GM23338 (cell line): ENCODE results near the gene CYP11A1. TPM values are rescaled to one million over a fixed set of nuclear protein-coding genes. Genes with fewer than 3 reads are reported as not detected.

ENCODE experiments used
- ATAC-seq: fragments of 200-7000 bp; cut with Tn5 transposase; 3 replicates; pipeline ENCODE4 v1.9.1; 2020
- DNase-seq: peaks from one replicate; pipeline ENCODE4 v3.0.0-alpha.2; 2015; ENCODE audit warnings: low spot score
- H2AFZ ChIP-seq: fragments of 200-600 bp; sonication (generic); 2 replicates; pipeline ENCODE4 v1.8.0; 2016; ENCODE audit warnings: antibody characterized with exemption, mild to moderate bottlenecking, moderate library complexity
- H3F3A ChIP-seq: fragments of 200-600 bp; sonication (generic); replicated peaks from 2 replicates; pipeline ENCODE4 v1.8.0; 2017; ENCODE audit warnings: antibody characterized with exemption, mixed run types, low read depth
- H3K27ac ChIP-seq: fragments of 200-600 bp; sonication (generic); 2 replicates; pipeline ENCODE4 v1.6.1; 2016; ENCODE audit warnings: low read depth
- H3K27me3 ChIP-seq: fragments of 200-600 bp; sonication (generic); 2 replicates; pipeline ENCODE4 v1.8.0; 2016; ENCODE audit warnings: mild to moderate bottlenecking, mixed run types, moderate library complexity; ENCODE audit not compliant: insufficient read depth
- H3K36me3 ChIP-seq: fragments of 200-600 bp; sonication (generic); 2 replicates; pipeline ENCODE4 v1.8.0; 2016; ENCODE audit warnings: mild to moderate bottlenecking; ENCODE audit not compliant: insufficient read depth
- H3K4me1 ChIP-seq: fragments of 200-600 bp; sonication (generic); 2 replicates; pipeline ENCODE4 v1.8.0; 2016; ENCODE audit warnings: mild to moderate bottlenecking, moderate library complexity; ENCODE audit not compliant: insufficient read depth
- H3K4me2 ChIP-seq: fragments of 200-600 bp; sonication (generic); 2 replicates; pipeline ENCODE4 v1.7.1; 2017; ENCODE audit warnings: mixed run types
- H3K4me3 ChIP-seq: fragments of 200-600 bp; sonication (generic); 2 replicates; pipeline ENCODE4 v1.6.1; 2016; ENCODE audit warnings: mixed run types
- H3K79me2 ChIP-seq: fragments of 200-600 bp; sonication (generic); replicated peaks from 2 replicates; pipeline ENCODE4 v1.8.0; 2017; ENCODE audit warnings: mild to moderate bottlenecking; ENCODE audit not compliant: insufficient read depth
- H3K9me2 ChIP-seq: fragments of 200-600 bp; sonication (generic); 2 replicates; pipeline ENCODE4 v1.8.0; 2017; ENCODE audit not compliant: insufficient read depth
- H4K20me1 ChIP-seq: fragments of 200-600 bp; sonication (generic); replicated peaks from 2 replicates; pipeline ENCODE4 v1.8.0; 2017; ENCODE audit warnings: mild to moderate bottlenecking; ENCODE audit not compliant: insufficient read depth
- H3K27ac Mint-ChIP-seq: 2 replicates; pipeline ENCODE4 v1.8.0; 2020; ENCODE audit warnings: inconsistent platforms, mild to moderate bottlenecking, moderate library complexity, mixed read lengths
- H3K27me3 Mint-ChIP-seq: 3 replicates; pipeline ENCODE4 v1.8.0; 2022; ENCODE audit warnings: low read depth, mild to moderate bottlenecking, moderate library complexity, mixed read lengths, inconsistent platforms; ENCODE audit not compliant: insufficient read depth, poor library complexity
- H3K36me3 Mint-ChIP-seq: 3 replicates; pipeline ENCODE4 v1.8.0; 2021; ENCODE audit warnings: low read depth, mild to moderate bottlenecking, inconsistent platforms, moderate library complexity, mixed read lengths
- H3K4me1 Mint-ChIP-seq: 3 replicates; pipeline ENCODE4 v1.8.0; 2020; ENCODE audit warnings: mild to moderate bottlenecking, inconsistent platforms, mixed read lengths
- H3K4me3 Mint-ChIP-seq: 3 replicates; pipeline ENCODE4 v1.8.0; 2021; ENCODE audit warnings: moderate library complexity, mild to moderate bottlenecking, inconsistent platforms, mixed read lengths
- H3K9me3 Mint-ChIP-seq: 3 replicates; pipeline ENCODE4 v1.8.0; 2020; ENCODE audit warnings: moderate library complexity, mild to moderate bottlenecking, inconsistent platforms, mixed read lengths
- CREB1 ChIP-seq: fragments of 250-450 bp; sonication (Bioruptor Pico); IDR thresholded peaks from 2 replicates; pipeline ENCODE4 v1.5.0; 2020; ENCODE audit warnings: low read depth, mild to moderate bottlenecking, moderate library complexity
- JUNB ChIP-seq: IDR thresholded peaks from one replicate; pipeline ENCODE4 v1.6.1; 2016; ENCODE audit warnings: antibody characterized with exemption; ENCODE audit not compliant: unreplicated experiment
- POLR2AphosphoS5 ChIP-seq: IDR thresholded peaks from 2 replicates; pipeline ENCODE4 v1.6.1; 2016; ENCODE audit warnings: antibody characterized with exemption, low read depth
- STAT1 ChIP-seq: IDR thresholded peaks from one replicate; pipeline ENCODE4 v1.6.1; 2016; ENCODE audit warnings: antibody characterized with exemption; ENCODE audit not compliant: unreplicated experiment
- ZNF331 ChIP-seq: fragments of 250-450 bp; sonication (Bioruptor Pico); IDR thresholded peaks from 2 replicates; pipeline ENCODE4 v1.5.0; 2020; ENCODE audit warnings: low read depth, mild to moderate bottlenecking, moderate library complexity
- polyA plus RNA-seq: library from polyadenylated mRNA; unstranded; fragments of >200 nt; fragmentation: Nextera tagmentation; extraction: Ambion mirVana; gene quantifications from 2 replicates; pipeline ENCODE4 v1.2.1, GENCODE V29; 2016
- total RNA-seq: library from RNA; depleted of rRNA; stranded (reverse); fragments of >200 nt; shearing (Covaris generic); gene quantifications from 2 replicates; pipeline ENCODE4 v1.2.3, GENCODE V29; 2014
- TF ChIP-seq, protein P1 (sequence below): IDR thresholded peaks from 2 replicates; pipeline ENCODE4 v1.6.1; 2016; ENCODE audit warnings: antibody characterized with exemption
- TF ChIP-seq, protein P2 (sequence below): IDR thresholded peaks from one replicate; pipeline ENCODE4 v1.6.1; 2018; ENCODE audit warnings: antibody characterized with exemption; ENCODE audit not compliant: unreplicated experiment
- TF ChIP-seq, protein P3 (sequence below): fragments of 250-450 bp; sonication (Bioruptor Pico); IDR thresholded peaks from 2 replicates; pipeline ENCODE4 v1.5.0; 2020; ENCODE audit warnings: mild to moderate bottlenecking, moderate library complexity

CYP11A1 gene
- total and polyA plus RNA-seq, 2 experiments from 2014 or later = 1.2 to 1.7 TPM

DNA sequence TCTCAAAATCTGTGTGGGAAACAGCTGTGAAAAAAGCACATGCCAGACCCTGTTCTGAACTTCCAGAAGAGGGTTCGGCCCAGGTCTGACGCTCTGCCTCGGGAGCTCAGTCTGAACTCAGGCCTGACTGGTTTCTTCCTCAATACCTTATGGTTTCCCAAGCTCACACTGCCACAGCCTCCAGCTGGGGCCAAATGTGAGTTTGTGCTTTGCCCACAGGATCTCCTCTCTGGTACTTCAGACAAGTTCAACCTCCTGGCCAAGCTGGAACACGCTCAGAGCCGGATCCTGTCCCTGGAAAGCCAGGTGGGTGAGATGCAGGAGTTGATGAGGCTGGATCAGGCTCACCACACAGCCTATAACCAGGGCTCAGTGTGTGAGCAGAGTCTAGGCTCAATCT lies 33.8 kb downstream of the CYP11A1 start:
- H3K4me3 ChIP-seq = no peak overlapping the region
- no peaks in the 10 kb centered on the region; the same call in 2 of the 3 replicates for H3K36me3 Mint-ChIP-seq
- no peaks in the 10 kb centered on the region for H3F3A ChIP-seq
- H3K4me1 Mint-ChIP-seq = peaks cover 5% of the 10 kb centered on the region; the same call in 2 of the 3 replicates
- H4K20me1 ChIP-seq = no peaks in the 10 kb centered on the region
- H3K27ac ChIP-seq = no peak overlapping the region
- no peaks in the 10 kb centered on the region for H3K4me1 ChIP-seq
- no peak overlapping the region for H3K4me2 ChIP-seq
- no peak for ATAC-seq
- H3K27me3 Mint-ChIP-seq = peaks cover 13% of the 10 kb centered on the region
- no peaks in the 10 kb centered on the region for H3K9me2 ChIP-seq
- no peaks in the 10 kb centered on the region for H3K27me3 ChIP-seq
- H3K9me3 Mint-ChIP-seq = no peaks in the 10 kb centered on the region
- no peaks in the 10 kb centered on the region for H3K79me2 ChIP-seq
- DNase-seq = no peak
- no peak overlapping the region for H3K27ac Mint-ChIP-seq
- no peak overlapping the region for H2AFZ ChIP-seq
- TF ChIP-seq STAT1 = no peak
- TF ChIP-seq, protein P1, sequence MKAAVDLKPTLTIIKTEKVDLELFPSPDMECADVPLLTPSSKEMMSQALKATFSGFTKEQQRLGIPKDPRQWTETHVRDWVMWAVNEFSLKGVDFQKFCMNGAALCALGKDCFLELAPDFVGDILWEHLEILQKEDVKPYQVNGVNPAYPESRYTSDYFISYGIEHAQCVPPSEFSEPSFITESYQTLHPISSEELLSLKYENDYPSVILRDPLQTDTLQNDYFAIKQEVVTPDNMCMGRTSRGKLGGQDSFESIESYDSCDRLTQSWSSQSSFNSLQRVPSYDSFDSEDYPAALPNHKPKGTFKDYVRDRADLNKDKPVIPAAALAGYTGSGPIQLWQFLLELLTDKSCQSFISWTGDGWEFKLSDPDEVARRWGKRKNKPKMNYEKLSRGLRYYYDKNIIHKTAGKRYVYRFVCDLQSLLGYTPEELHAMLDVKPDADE = no peak
- no peaks in the 10 kb centered on the region for H3K36me3 ChIP-seq
- no peak overlapping the region for H3K4me3 Mint-ChIP-seq

DNA sequence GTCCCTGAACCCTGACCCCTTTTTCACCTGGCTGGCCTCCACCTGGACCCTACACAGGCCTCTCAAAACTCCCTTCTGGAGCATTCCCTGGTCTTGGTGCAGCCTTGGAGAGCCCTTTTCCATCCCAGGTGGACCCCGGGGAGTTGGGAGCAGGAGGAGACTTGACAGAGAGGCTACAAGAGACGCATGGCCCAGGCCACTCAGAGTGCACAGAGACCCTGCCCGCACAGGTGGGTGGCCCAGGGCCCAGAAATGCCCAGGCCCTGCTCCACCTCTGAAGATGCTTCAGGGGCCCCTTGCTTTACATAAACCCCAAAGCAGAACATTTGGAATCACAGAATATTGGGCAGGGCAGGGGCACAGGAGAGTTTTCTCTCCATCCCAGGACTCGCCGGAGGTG lies 34.4 kb downstream of the CYP11A1 start:
- H3K27me3 ChIP-seq = no peaks in the 10 kb centered on the region
- no peaks in the 10 kb centered on the region for H3K9me2 ChIP-seq
- Mint-ChIP-seq H3K27ac (no peak overlapping the region), H3K4me1 (peaks cover 10% of the 10 kb centered on the region), H3K36me3 (no peaks in the 10 kb centered on the region; the same call in 2 of the 3 replicates), H3K9me3 (no peaks in the 10 kb centered on the region), H3K27me3 (peaks cover 13% of the 10 kb centered on the region), H3K4me3 (no peak overlapping the region)
- no peaks in the 10 kb centered on the region for H4K20me1 ChIP-seq
- H3K4me2 ChIP-seq = no peak overlapping the region
- no peaks in the 10 kb centered on the region for H3K4me1 ChIP-seq
- no peak overlapping the region for H3K27ac ChIP-seq
- no peaks in the 10 kb centered on the region for H3K79me2 ChIP-seq
- no peak for ATAC-seq
- H3K4me3 ChIP-seq = no peak overlapping the region
- no peak for DNase-seq
- no peaks in the 10 kb centered on the region for H3K36me3 ChIP-seq
- H3F3A ChIP-seq = no peaks in the 10 kb centered on the region
- H2AFZ ChIP-seq = no peak overlapping the region
- TF ChIP-seq POLR2AphosphoS5 = no peak
- TF ChIP-seq, protein P2, sequence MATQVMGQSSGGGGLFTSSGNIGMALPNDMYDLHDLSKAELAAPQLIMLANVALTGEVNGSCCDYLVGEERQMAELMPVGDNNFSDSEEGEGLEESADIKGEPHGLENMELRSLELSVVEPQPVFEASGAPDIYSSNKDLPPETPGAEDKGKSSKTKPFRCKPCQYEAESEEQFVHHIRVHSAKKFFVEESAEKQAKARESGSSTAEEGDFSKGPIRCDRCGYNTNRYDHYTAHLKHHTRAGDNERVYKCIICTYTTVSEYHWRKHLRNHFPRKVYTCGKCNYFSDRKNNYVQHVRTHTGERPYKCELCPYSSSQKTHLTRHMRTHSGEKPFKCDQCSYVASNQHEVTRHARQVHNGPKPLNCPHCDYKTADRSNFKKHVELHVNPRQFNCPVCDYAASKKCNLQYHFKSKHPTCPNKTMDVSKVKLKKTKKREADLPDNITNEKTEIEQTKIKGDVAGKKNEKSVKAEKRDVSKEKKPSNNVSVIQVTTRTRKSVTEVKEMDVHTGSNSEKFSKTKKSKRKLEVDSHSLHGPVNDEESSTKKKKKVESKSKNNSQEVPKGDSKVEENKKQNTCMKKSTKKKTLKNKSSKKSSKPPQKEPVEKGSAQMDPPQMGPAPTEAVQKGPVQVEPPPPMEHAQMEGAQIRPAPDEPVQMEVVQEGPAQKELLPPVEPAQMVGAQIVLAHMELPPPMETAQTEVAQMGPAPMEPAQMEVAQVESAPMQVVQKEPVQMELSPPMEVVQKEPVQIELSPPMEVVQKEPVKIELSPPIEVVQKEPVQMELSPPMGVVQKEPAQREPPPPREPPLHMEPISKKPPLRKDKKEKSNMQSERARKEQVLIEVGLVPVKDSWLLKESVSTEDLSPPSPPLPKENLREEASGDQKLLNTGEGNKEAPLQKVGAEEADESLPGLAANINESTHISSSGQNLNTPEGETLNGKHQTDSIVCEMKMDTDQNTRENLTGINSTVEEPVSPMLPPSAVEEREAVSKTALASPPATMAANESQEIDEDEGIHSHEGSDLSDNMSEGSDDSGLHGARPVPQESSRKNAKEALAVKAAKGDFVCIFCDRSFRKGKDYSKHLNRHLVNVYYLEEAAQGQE = no peak
- TF ChIP-seq JUNB = no peak
- TF ChIP-seq CREB1 (CRISPR knock-in tag) = no peak
- TF ChIP-seq, protein P1 = no peak
- no peak for TF ChIP-seq ZNF331 (CRISPR knock-in tag)
- TF ChIP-seq, protein P3, sequence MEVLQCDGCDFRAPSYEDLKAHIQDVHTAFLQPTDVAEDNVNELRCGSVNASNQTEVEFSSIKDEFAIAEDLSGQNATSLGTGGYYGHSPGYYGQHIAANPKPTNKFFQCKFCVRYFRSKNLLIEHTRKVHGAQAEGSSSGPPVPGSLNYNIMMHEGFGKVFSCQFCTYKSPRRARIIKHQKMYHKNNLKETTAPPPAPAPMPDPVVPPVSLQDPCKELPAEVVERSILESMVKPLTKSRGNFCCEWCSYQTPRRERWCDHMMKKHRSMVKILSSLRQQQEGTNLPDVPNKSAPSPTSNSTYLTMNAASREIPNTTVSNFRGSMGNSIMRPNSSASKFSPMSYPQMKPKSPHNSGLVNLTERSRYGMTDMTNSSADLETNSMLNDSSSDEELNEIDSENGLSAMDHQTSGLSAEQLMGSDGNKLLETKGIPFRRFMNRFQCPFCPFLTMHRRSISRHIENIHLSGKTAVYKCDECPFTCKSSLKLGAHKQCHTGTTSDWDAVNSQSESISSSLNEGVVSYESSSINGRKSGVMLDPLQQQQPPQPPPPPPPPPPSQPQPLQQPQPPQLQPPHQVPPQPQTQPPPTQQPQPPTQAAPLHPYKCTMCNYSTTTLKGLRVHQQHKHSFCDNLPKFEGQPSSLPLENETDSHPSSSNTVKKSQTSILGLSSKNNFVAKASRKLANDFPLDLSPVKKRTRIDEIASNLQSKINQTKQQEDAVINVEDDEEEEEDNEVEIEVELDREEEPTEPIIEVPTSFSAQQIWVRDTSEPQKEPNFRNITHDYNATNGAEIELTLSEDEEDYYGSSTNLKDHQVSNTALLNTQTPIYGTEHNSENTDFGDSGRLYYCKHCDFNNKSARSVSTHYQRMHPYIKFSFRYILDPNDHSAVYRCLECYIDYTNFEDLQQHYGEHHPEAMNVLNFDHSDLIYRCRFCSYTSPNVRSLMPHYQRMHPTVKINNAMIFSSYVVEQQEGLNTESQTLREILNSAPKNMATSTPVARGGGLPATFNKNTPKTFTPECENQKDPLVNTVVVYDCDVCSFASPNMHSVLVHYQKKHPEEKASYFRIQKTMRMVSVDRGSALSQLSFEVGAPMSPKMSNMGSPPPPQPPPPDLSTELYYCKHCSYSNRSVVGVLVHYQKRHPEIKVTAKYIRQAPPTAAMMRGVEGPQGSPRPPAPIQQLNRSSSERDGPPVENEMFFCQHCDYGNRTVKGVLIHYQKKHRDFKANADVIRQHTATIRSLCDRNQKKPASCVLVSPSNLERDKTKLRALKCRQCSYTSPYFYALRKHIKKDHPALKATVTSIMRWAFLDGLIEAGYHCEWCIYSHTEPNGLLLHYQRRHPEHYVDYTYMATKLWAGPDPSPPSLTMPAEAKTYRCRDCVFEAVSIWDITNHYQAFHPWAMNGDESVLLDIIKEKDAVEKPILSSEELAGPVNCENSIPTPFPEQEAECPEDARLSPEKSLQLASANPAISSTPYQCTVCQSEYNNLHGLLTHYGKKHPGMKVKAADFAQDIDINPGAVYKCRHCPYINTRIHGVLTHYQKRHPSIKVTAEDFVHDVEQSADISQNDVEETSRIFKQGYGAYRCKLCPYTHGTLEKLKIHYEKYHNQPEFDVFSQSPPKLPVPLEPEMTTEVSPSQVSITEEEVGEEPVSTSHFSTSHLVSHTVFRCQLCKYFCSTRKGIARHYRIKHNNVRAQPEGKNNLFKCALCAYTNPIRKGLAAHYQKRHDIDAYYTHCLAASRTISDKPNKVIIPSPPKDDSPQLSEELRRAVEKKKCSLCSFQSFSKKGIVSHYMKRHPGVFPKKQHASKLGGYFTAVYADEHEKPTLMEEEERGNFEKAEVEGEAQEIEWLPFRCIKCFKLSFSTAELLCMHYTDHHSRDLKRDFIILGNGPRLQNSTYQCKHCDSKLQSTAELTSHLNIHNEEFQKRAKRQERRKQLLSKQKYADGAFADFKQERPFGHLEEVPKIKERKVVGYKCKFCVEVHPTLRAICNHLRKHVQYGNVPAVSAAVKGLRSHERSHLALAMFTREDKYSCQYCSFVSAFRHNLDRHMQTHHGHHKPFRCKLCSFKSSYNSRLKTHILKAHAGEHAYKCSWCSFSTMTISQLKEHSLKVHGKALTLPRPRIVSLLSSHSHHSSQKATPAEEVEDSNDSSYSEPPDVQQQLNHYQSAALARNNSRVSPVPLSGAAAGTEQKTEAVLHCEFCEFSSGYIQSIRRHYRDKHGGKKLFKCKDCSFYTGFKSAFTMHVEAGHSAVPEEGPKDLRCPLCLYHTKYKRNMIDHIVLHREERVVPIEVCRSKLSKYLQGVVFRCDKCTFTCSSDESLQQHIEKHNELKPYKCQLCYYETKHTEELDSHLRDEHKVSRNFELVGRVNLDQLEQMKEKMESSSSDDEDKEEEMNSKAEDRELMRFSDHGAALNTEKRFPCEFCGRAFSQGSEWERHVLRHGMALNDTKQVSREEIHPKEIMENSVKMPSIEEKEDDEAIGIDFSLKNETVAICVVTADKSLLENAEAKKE (CRISPR knock-in tag) = no peak
